ENCODE results near the gene FBLN1.

Gene FBLN1

DNA sequence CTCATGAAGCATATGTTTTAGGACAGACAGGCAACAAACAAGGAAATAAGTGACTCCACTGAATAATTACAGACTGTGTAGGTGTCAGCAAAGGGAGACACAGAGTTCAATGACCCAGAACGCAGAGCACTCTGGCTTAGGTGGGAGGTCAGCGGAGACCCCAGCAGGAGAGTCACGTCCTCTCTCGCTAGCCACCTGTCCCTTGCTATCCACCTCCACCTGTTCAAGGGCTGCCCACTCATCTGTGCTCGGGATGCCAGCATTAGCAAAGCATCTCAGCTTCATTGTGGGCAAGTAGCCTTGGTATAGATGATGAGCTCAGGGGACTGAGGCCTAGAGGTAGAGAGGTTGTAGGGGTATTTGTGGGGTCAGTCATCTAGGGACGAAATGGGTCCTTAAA lies 147.1 kb downstream of the FBLN1 start:
- ATAC-seq = no peak
- TF ChIP-seq ZNF565 (CRISPR knock-in tag; conservative IDR thresholded peaks at IDR 0.05; ENCODE audit: low read depth) = no peak
- no peak for TF ChIP-seq CSRNP3 (CRISPR knock-in tag; IDR thresholded peaks at IDR 0.05)
- TF ChIP-seq TCF4 (CRISPR knock-in tag; IDR thresholded peaks at IDR 0.05; ENCODE audit: borderline replicate concordance) = no peak
- no peak for TF ChIP-seq ZFP3 (CRISPR knock-in tag; IDR thresholded peaks at IDR 0.05)
- TF ChIP-seq, protein P1, sequence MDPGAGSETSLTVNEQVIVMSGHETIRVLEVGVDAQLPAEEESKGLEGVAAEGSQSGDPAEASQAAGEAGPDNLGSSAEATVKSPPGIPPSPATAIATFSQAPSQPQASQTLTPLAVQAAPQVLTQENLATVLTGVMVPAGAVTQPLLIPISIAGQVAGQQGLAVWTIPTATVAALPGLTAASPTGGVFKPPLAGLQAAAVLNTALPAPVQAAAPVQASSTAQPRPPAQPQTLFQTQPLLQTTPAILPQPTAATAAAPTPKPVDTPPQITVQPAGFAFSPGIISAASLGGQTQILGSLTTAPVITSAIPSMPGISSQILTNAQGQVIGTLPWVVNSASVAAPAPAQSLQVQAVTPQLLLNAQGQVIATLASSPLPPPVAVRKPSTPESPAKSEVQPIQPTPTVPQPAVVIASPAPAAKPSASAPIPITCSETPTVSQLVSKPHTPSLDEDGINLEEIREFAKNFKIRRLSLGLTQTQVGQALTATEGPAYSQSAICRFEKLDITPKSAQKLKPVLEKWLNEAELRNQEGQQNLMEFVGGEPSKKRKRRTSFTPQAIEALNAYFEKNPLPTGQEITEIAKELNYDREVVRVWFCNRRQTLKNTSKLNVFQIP (CRISPR knock-in tag; IDR thresholded peaks at IDR 0.05; ENCODE audit: borderline replicate concordance, low read depth) = no peak
- no peak for TF ChIP-seq ARNTL (CRISPR knock-in tag; IDR thresholded peaks at IDR 0.05; ENCODE audit: borderline replicate concordance, low read depth)
- TF ChIP-seq ZFP30 (CRISPR knock-in tag; IDR thresholded peaks at IDR 0.05) = no peak
- no peak for TF ChIP-seq TOX (CRISPR knock-in tag; IDR thresholded peaks at IDR 0.05; ENCODE audit: borderline replicate concordance)
- no peak for TF ChIP-seq OSR1 (CRISPR knock-in tag; IDR thresholded peaks at IDR 0.05)
- no peak for TF ChIP-seq ZNF70 (CRISPR knock-in tag; IDR thresholded peaks at IDR 0.05)
- no peak for TF ChIP-seq PPARA (CRISPR knock-in tag; IDR thresholded peaks at IDR 0.05; ENCODE audit: borderline replicate concordance)
- TF ChIP-seq BACH2 (CRISPR knock-in tag; IDR thresholded peaks at IDR 0.05; ENCODE audit: borderline replicate concordance) = no peak
- no peak for TF ChIP-seq ZC3H10 (CRISPR knock-in tag; IDR thresholded peaks at IDR 0.05)
- no peak for TF ChIP-seq SNAI2 (CRISPR knock-in tag; IDR thresholded peaks at IDR 0.05)
- no peak for TF ChIP-seq ESRRG (CRISPR knock-in tag; IDR thresholded peaks at IDR 0.05)
- TF ChIP-seq CSDC2 (CRISPR knock-in tag; IDR thresholded peaks at IDR 0.05) = no peak
- TF ChIP-seq RARB (CRISPR knock-in tag; IDR thresholded peaks at IDR 0.05) = no peak
- TF ChIP-seq GLIS3 (CRISPR knock-in tag; IDR thresholded peaks at IDR 0.05) = no peak

GRCh38 chr22:45650721-45651120 lies 148.0 kb downstream of the FBLN1 start:
- ATAC-seq = no peak
- TF ChIP-seq, protein P1 (CRISPR knock-in tag; IDR thresholded peaks at IDR 0.05; ENCODE audit: borderline replicate concordance, low read depth) = no peak
- TF ChIP-seq TSHZ2 (CRISPR knock-in tag; IDR thresholded peaks at IDR 0.05) (no peak), ESRRG (CRISPR knock-in tag; IDR thresholded peaks at IDR 0.05) (no peak), ZFP30 (CRISPR knock-in tag; IDR thresholded peaks at IDR 0.05) (no peak), ZNF565 (CRISPR knock-in tag; conservative IDR thresholded peaks at IDR 0.05; ENCODE audit: low read depth) (no peak), BACH2 (CRISPR knock-in tag; IDR thresholded peaks at IDR 0.05; ENCODE audit: borderline replicate concordance) (no peak)
- TF ChIP-seq, protein P2, sequence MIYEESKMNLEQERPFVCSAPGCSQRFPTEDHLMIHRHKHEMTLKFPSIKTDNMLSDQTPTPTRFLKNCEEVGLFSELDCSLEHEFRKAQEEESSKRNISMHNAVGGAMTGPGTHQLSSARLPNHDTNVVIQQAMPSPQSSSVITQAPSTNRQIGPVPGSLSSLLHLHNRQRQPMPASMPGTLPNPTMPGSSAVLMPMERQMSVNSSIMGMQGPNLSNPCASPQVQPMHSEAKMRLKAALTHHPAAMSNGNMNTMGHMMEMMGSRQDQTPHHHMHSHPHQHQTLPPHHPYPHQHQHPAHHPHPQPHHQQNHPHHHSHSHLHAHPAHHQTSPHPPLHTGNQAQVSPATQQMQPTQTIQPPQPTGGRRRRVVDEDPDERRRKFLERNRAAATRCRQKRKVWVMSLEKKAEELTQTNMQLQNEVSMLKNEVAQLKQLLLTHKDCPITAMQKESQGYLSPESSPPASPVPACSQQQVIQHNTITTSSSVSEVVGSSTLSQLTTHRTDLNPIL (CRISPR knock-in tag; IDR thresholded peaks at IDR 0.05; ENCODE audit: low read depth) = no peak
